Spinal cord (tissue), 10 donors: ENCODE results near the gene ZBTB7B. TPM values are rescaled to one million over a fixed set of nuclear protein-coding genes. Genes with fewer than 3 reads are reported as not detected.

Experiments
- DNase-seq, 6 donors: peaks; one replicate each; pipeline versions ENCODE4 v3.0.0 to v3.0.0-alpha.2; 2013 to 2015; ENCODE audit warnings: low spot score in 6 of 6, low read depth in 4 of 6
- H3K27ac ChIP-seq: one replicate; pipeline ENCODE4 v1.5.1; 2013; ENCODE audit warnings: low read depth, low read length, control low read depth
- H3K27me3 ChIP-seq: one replicate; pipeline ENCODE4 v1.6.1; 2013; ENCODE audit warnings: low read length; ENCODE audit not compliant: control insufficient read depth, insufficient read depth
- H3K36me3 ChIP-seq: one replicate; pipeline ENCODE4 v1.6.1; 2013; ENCODE audit warnings: low read length; ENCODE audit not compliant: control insufficient read depth, insufficient read depth
- H3K4me1 ChIP-seq: one replicate; pipeline ENCODE4 v1.6.1; 2013; ENCODE audit warnings: low read length; ENCODE audit not compliant: control insufficient read depth, insufficient read depth
- H3K4me3 ChIP-seq: one replicate; pipeline ENCODE4 v1.5.1; 2013; ENCODE audit warnings: low read depth, low read length, control low read depth
- H3K9me3 ChIP-seq: one replicate; pipeline ENCODE4 v1.6.1; 2013; ENCODE audit warnings: low read length; ENCODE audit not compliant: control insufficient read depth, insufficient read depth
- WGBS: methylation state at CpG from one replicate; pipeline ENCODE4 v1.1.5; 2013; ENCODE audit warnings: missing lambda C conversion rate; ENCODE audit not compliant: insufficient coverage; 5-methylcytosine and 5-hydroxymethylcytosine counted together
- polyA plus RNA-seq, 2 donors: library from polyadenylated mRNA; unstranded; fragments of 120-200 nt; gene quantifications; one replicate each; pipeline ENCODE4 v1.2.1, GENCODE V29; 2013; ENCODE audit not compliant: insufficient read length in 2 of 2
- total RNA-seq, 2 donors: library from RNA; depleted of rRNA in 1 of 2; stranded (reverse); fragments of 120-200 nt in 1 of 2; fragments of >200 nt in 1 of 2; gene quantifications; one replicate each; pipeline versions ENCODE4 v1.2.3 to v1.2.4, GENCODE V29; 2013 to 2014
- donor health status: healthy.

The ZBTB7B gene
- total and polyA plus RNA-seq, 4 donors = 7.3 to 10.7 (median 8.9) TPM

- no peak for DNase-seq
- Histone ChIP-seq H3K4me1 (no peaks in the 10 kb centered on the region), H3K36me3 (no peaks in the 10 kb centered on the region), H3K27ac (no peak overlapping the region), H3K9me3 (no peaks in the 10 kb centered on the region), H3K4me3 (no peak overlapping the region), H3K27me3 (no peaks in the 10 kb centered on the region)
- 89% methylated on average over 11 of the region's 11 CpGs for WGBS
These were observed 28.3 kb downstream of the ZBTB7B start for GRCh38 chr1:155030899-155031298.

DNA sequence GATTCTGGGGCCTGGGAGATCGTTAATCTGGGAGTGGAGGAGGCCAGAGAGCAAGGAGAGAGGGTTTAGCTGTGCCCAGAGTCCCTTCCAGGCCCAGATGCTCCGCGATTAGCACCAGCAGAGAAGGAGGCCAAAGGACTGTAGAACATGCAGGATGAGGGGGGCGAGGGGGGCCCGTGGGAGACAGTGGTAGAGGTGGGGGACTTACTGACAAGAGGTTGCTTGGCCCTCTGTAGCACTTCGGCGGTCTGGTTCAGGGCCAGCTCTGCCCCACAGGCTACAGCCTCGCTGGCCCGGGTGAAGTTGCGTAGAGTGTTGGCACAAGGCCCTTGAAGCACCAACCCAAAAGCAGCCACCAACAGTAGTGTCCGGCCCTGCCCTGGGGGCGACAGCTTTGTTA lies 30.3 kb downstream of the ZBTB7B start:
- H3K27me3 ChIP-seq = no peaks in the 10 kb centered on the region
- DNase-seq = no peak
- no peak overlapping the region for H3K27ac ChIP-seq
- H3K4me1 ChIP-seq = no peaks in the 10 kb centered on the region
- H3K36me3 ChIP-seq = no peaks in the 10 kb centered on the region
- no peak overlapping the region for H3K4me3 ChIP-seq
- H3K9me3 ChIP-seq = no peaks in the 10 kb centered on the region
- WGBS = 86% methylated on average over 12 of the region's 12 CpGs

DNA sequence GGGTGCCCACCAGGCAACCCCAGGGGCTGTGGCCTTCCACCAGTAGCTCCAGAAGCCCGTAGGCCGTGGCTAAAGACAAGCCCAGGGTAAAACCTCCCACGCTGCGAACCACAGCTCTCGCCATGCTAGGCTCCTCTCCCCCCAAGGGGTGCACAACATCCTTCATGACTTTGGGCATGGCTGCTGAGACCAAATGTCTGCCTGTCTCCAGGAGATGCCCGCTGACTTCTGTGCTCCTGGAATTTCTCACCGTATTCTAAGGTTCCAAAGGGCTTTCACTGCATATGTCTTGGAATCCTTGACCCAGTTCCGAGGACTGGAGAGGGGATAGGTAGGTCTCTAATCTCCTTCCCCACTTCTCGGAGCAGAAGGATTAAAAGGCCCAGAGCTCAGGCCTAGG lies 30.9 kb downstream of the ZBTB7B start, which contains the start of the genes DCST1 and DCST2:
TSS of gene DCST1 (plus strand) at position 301 of the 400 bp plus-strand sequence. CDS start 213 bp downstream, outside the sequence.
TSS of gene DCST2 (minus strand) at position 258 of the 400 bp plus-strand sequence. CDS start at position 178, 80 bp downstream.
- DNase-seq = no peak
- no peak within 1 kb of the TSS for H3K27ac ChIP-seq
- H3K9me3 ChIP-seq = no peaks in the 10 kb centered on the region
- no peaks in the 10 kb centered on the region for H3K27me3 ChIP-seq
- WGBS = 91% methylated on average over 9 of the region's 9 CpGs
- H3K4me1 ChIP-seq = no peaks in the 10 kb centered on the region
- H3K4me3 ChIP-seq = no peak within 1 kb of the TSS
- no peaks in the 10 kb centered on the region for H3K36me3 ChIP-seq

- no peak for DNase-seq
- Histone ChIP-seq H3K4me3 (no peak overlapping the region), H3K4me1 (no peaks in the 10 kb centered on the region), H3K27me3 (no peaks in the 10 kb centered on the region), H3K9me3 (no peaks in the 10 kb centered on the region), H3K27ac (no peak overlapping the region), H3K36me3 (no peaks in the 10 kb centered on the region)
- 84% methylated on average over 11 of the region's 20 CpGs for WGBS
These were observed 32.0 kb downstream of the ZBTB7B start for GRCh38 chr1:155034318-155035208.

GRCh38 chr1:155035936-155036335 lies 33.3 kb downstream of the ZBTB7B start:
- H3K4me1 ChIP-seq = no peaks in the 10 kb centered on the region
- H3K36me3 ChIP-seq = no peaks in the 10 kb centered on the region
- no peaks in the 10 kb centered on the region for H3K9me3 ChIP-seq
- no peak overlapping the region for H3K4me3 ChIP-seq
- H3K27me3 ChIP-seq = no peaks in the 10 kb centered on the region
- WGBS = 100% methylated on average over 1 of the region's 2 CpGs
- no peak for DNase-seq
- H3K27ac ChIP-seq = no peak overlapping the region

DNA sequence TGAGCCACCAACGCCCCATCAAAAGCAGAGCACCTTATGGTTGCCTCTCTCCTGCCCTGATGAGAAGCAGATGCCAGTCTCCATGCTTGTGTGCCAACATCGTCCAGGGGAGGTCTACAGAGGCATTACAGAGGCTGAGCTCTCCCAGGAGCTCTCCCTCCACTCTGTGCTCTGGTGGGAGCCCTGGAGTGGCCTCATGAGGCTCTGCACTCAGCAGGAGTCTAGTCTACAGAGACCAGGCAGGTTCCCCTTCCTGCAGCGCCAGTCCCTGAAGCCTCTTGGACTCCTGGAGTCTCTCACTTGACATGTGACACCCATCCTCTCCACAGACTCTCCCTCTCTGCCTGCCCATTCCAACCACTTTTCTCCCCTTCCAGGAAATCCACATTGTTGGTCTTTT lies 34.4 kb downstream of the ZBTB7B start:
- no peak overlapping the region for H3K4me3 ChIP-seq
- H3K27ac ChIP-seq = no peak overlapping the region
- H3K27me3 ChIP-seq = no peaks in the 10 kb centered on the region
- no peaks in the 10 kb centered on the region for H3K4me1 ChIP-seq
- DNase-seq = no peak
- WGBS = 85% methylated on average over 3 of the region's 3 CpGs
- H3K36me3 ChIP-seq = no peaks in the 10 kb centered on the region
- no peaks in the 10 kb centered on the region for H3K9me3 ChIP-seq

DNA sequence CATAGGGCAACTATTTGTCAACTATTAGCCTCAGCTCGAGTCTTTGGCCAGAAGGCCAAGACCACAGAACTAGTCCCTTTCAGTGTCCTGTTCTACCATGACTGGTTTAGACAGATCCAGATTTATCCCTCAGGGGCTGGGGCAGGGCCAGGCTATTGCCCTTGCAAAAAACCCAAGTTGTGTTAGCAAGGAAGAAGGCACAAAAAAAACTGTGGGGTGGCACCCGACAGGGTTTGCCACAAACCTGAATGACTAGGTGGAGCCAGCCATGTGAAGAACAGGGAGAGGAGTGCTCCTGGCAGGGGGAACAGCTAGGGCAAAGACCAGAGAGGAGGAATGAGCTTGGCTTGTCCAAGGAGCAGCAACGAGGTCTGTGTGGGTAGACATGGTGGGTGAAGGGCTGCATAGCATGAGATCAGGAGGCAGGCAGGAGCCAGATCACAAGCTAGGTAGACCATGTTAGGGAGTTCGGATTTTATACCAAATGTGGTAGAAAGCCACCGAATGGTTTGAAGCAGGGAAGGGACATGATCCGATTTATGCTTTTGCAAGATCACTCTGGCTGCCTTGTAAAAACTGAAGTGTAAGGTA lies 35.3 kb downstream of the ZBTB7B start:
- DNase-seq = no peak
- Histone ChIP-seq H3K4me1 (no peaks in the 10 kb centered on the region), H3K27me3 (no peaks in the 10 kb centered on the region), H3K9me3 (no peaks in the 10 kb centered on the region), H3K36me3 (no peaks in the 10 kb centered on the region), H3K4me3 (no peak overlapping the region), H3K27ac (no peak overlapping the region)
- WGBS = 84% methylated on average over 6 of the region's 6 CpGs

- no peaks in the 10 kb centered on the region for H3K9me3 ChIP-seq
- no peaks in the 10 kb centered on the region for H3K27me3 ChIP-seq
- WGBS = 66% methylated on average over 7 of the region's 8 CpGs
- H3K4me3 ChIP-seq = no peak overlapping the region
- H3K36me3 ChIP-seq = no peaks in the 10 kb centered on the region
- no peaks in the 10 kb centered on the region for H3K4me1 ChIP-seq
- DNase-seq = no peak
- H3K27ac ChIP-seq = no peak overlapping the region
These were observed 36.2 kb downstream of the ZBTB7B start for GRCh38 chr1:155038602-155039307.

- no peaks in the 10 kb centered on the region for H3K27me3 ChIP-seq
- DNase-seq = no peak
- no peak overlapping the region for H3K27ac ChIP-seq
- H3K4me1 ChIP-seq = no peaks in the 10 kb centered on the region
- H3K36me3 ChIP-seq = no peaks in the 10 kb centered on the region
- no peaks in the 10 kb centered on the region for H3K9me3 ChIP-seq
- no peak overlapping the region for H3K4me3 ChIP-seq
- WGBS = 60% methylated on average over 2 of the region's 4 CpGs
These were observed 36.7 kb downstream of the ZBTB7B start for GRCh38 chr1:155039308-155039669.
